Hepatocyte (in vitro differentiated cells): ENCODE results near the gene KAT7. TPM values are rescaled to one million over a fixed set of nuclear protein-coding genes. Genes with fewer than 3 reads are reported as not detected.

Experiments
- DNase-seq: peaks from one replicate; pipeline ENCODE4 v3.0.0-alpha.2; 2016; ENCODE audit warnings: low spot score
- H2AFZ ChIP-seq: fragments of 200-600 bp; sonication (generic); 2 replicates; pipeline ENCODE4 v1.6.0; 2016; ENCODE audit warnings: antibody characterized with exemption, mild to moderate bottlenecking
- H3K27ac ChIP-seq: fragments of 200-600 bp; sonication (generic); 2 replicates; pipeline ENCODE4 v1.5.1; 2016; ENCODE audit warnings: mild to moderate bottlenecking
- H3K27me3 ChIP-seq: fragments of 200-600 bp; sonication (generic); 2 replicates; pipeline ENCODE4 v1.6.1; 2016
- H3K36me3 ChIP-seq: fragments of 200-600 bp; sonication (generic); replicated peaks from 2 replicates; pipeline ENCODE4 v1.5.1; 2016; ENCODE audit warnings: low read depth; ENCODE audit not compliant: insufficient read depth
- H3K4me1 ChIP-seq: fragments of 200-600 bp; sonication (generic); 2 replicates; pipeline ENCODE4 v1.5.1; 2016; ENCODE audit warnings: mild to moderate bottlenecking, moderate library complexity; ENCODE audit not compliant: insufficient read depth
- H3K4me2 ChIP-seq: fragments of 200-600 bp; sonication (generic); 2 replicates; pipeline ENCODE4 v1.6.0; 2016
- H3K4me3 ChIP-seq: fragments of 200-600 bp; sonication (generic); 2 replicates; pipeline ENCODE4 v1.5.1; 2016; ENCODE audit warnings: mild to moderate bottlenecking
- H3K79me2 ChIP-seq: fragments of 200-600 bp; sonication (generic); 2 replicates; pipeline ENCODE4 v1.6.0; 2017; ENCODE audit warnings: mild to moderate bottlenecking
- H3K9me2 ChIP-seq: fragments of 200-600 bp; sonication (generic); replicated peaks from 2 replicates; pipeline ENCODE4 v1.6.0; 2017; ENCODE audit warnings: mild to moderate bottlenecking; ENCODE audit not compliant: insufficient read depth
- H3K9me3 ChIP-seq: fragments of 200-600 bp; sonication (generic); 2 replicates; pipeline ENCODE4 v1.5.1; 2016; ENCODE audit warnings: low read depth, mild to moderate bottlenecking
- H4K20me1 ChIP-seq: fragments of 200-600 bp; sonication (generic); 2 replicates; pipeline ENCODE4 v1.6.0; 2016; ENCODE audit warnings: mild to moderate bottlenecking; ENCODE audit not compliant: insufficient read depth, poor library complexity, severe bottlenecking
- CTCF ChIP-seq: fragments of 200-600 bp; sonication (generic); IDR thresholded peaks from 2 replicates; pipeline ENCODE4 v1.5.1; 2016; ENCODE audit warnings: antibody characterized with exemption, mild to moderate bottlenecking; ENCODE audit not compliant: poor library complexity
- EZH2 ChIP-seq: fragments of 200-600 bp; sonication (generic); IDR thresholded peaks from 2 replicates; pipeline ENCODE4 v1.6.1; 2016; ENCODE audit warnings: antibody characterized with exemption, mild to moderate bottlenecking, borderline replicate concordance
- EZH2phosphoT487 ChIP-seq: fragments of 200-600 bp; sonication (generic); IDR thresholded peaks from one replicate; pipeline ENCODE4 v1.6.1; 2018; ENCODE audit warnings: antibody characterized with exemption, mild to moderate bottlenecking, low read depth, moderate library complexity; ENCODE audit not compliant: unreplicated experiment, severe bottlenecking
- WGBS: methylation state at CpG from one replicate; pipeline ENCODE4 v1.1.6; 2016; ENCODE audit warnings: low lambda C conversion rate; ENCODE audit errors: missing lambda C conversion rate; 5-methylcytosine and 5-hydroxymethylcytosine counted together
- polyA plus RNA-seq: library from polyadenylated mRNA; unstranded; fragments of >200 nt; fragmentation: Nextera tagmentation; extraction: Ambion mirVana; gene quantifications from 2 replicates; pipeline ENCODE4 v1.2.1, GENCODE V29; 2016
- total RNA-seq: library from RNA; depleted of rRNA; stranded (reverse); fragments of >200 nt; gene quantifications from 2 replicates; pipeline ENCODE4 v1.2.3, GENCODE V29; 2014

Gene KAT7
- total and polyA plus RNA-seq, 2 experiments from 2014 or later = 21.4 to 30.1 TPM

DNA sequence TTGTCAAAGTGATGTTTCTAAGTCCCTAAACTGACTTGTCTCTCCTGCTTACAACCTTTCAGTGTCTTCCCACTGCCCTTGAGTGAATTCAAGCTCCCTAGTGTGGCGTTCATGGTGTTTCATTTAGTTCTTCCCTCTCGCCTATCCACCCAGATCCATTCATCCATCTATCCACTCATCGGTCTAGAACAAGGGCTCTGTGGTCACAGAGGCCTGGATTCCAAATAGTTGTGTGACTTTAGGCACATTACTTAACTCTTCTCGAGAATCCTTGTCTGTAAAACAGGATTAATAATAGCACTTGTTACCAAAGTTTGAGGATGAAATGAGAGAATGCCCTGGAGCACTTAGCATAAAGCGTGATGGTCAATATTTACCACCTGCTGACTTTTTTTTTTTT is 60.3 kb downstream of the KAT7 start:
- Histone ChIP-seq H4K20me1 (no peaks in the 10 kb centered on the region), H3K27ac (no peak overlapping the region), H3K27me3 (peaks cover 42% of the 10 kb centered on the region), H3K9me3 (no peaks in the 10 kb centered on the region), H3K36me3 (no peaks in the 10 kb centered on the region), H3K4me3 (no peak overlapping the region), H3K9me2 (no peaks in the 10 kb centered on the region), H3K4me2 (no peak overlapping the region), H2AFZ (no peak overlapping the region), H3K4me1 (peaks cover 3% of the 10 kb centered on the region), H3K79me2 (no peaks in the 10 kb centered on the region)
- no peak for TF ChIP-seq EZH2
- no peak for TF ChIP-seq EZH2phosphoT487
- no peak for TF ChIP-seq CTCF
- no peak for DNase-seq
- WGBS = 93% methylated on average over 5 of the region's 5 CpGs

- H3K4me1 ChIP-seq = peaks cover 3% of the 10 kb centered on the region
- no peaks in the 10 kb centered on the region for H3K9me2 ChIP-seq
- no peak overlapping the region for H3K27ac ChIP-seq
- H3K79me2 ChIP-seq = no peaks in the 10 kb centered on the region
- no peak overlapping the region for H2AFZ ChIP-seq
- no peaks in the 10 kb centered on the region for H3K36me3 ChIP-seq
- no peak for DNase-seq
- H3K9me3 ChIP-seq = no peaks in the 10 kb centered on the region
- 81% methylated on average over 5 of the region's 5 CpGs for WGBS
- TF ChIP-seq CTCF (no peak), EZH2 (no peak), EZH2phosphoT487 (no peak)
- H3K27me3 ChIP-seq = peaks cover 52% of the 10 kb centered on the region
- no peaks in the 10 kb centered on the region for H4K20me1 ChIP-seq
- H3K4me2 ChIP-seq = peak overlapping the region; percentile 91
- H3K4me3 ChIP-seq = no peak overlapping the region
These were observed 61.7 kb downstream of the KAT7 start for GRCh38 chr17:49850218-49850610.

DNA sequence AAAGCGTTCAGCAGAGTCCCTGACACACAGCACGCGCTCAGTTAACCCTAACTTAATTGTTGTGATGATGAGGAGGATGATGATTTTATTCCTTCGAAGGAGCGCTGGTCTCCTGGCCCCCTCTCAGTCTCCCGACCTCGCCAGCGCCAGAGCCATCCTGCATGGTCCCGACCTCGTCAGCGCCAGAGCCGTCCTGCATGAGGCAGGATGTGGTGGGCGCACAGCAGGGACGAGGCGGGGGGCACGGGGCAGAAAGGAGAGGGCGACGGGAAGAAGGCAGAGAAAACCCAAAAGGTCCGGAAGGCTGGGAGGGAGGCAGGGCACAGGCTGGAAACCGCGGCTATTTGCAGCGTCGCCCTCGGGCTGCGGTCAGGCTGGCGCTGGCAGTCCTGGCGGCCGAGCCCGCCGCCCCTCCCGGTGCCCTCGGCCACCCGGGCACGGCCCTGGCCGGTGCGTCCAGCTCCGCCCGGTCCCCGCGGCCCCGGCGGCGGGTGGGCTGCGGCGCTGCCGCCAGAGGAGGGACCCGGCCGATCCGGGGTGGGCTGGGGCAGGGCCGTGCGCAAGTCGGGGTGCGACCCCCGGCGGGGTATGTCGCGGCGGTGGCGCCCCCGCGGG is 62.4 kb downstream of the KAT7 start:
- Histone ChIP-seq H3K27me3 (peaks cover 52% of the 10 kb centered on the region), H3K4me2 (peak overlapping the region; percentile 91), H3K4me3 (peak overlapping the region; percentile 45), H3K79me2 (no peaks in the 10 kb centered on the region), H3K4me1 (peaks cover 3% of the 10 kb centered on the region), H3K36me3 (no peaks in the 10 kb centered on the region), H4K20me1 (no peaks in the 10 kb centered on the region), H3K27ac (no peak overlapping the region), H3K9me2 (no peaks in the 10 kb centered on the region), H3K9me3 (no peaks in the 10 kb centered on the region), H2AFZ (no peak overlapping the region)
- WGBS = 4% methylated on average over 25 of the region's 61 CpGs
- no peak for DNase-seq
- peak; percentile 97 for TF ChIP-seq EZH2
- no peak for TF ChIP-seq CTCF
